Activated CD4-positive, alpha-beta T cell treated with anti-CD3 and anti-CD28 coated beads for 36 hours (primary cell): ENCODE data around the gene DCHS1. TPM values are rescaled to one million over a fixed set of nuclear protein-coding genes. Genes with fewer than 3 reads are reported as not detected.
A peak's percentile ranks its signal among the peaks of the same experiment; 100 is the strongest.

Source experiments
- ATAC-seq: fragments of 200-7000 bp; cut with Tn5 transposase; one replicate; pipeline ENCODE4 v1.10.0; 2021; ENCODE audit warnings: mild to moderate bottlenecking, moderate library complexity
- CTCF ChIA-PET: fragments of 350-600 bp; sonication (Branson Sonifier 250); formaldehyde crosslinking; loops from one replicate; lab custom pipeline; 2021; ENCODE audit warnings: antibody characterized with exemption; lab: Charles Lee
- POLR2A ChIA-PET: fragments of 350-600 bp; sonication (Branson Sonifier 250); formaldehyde crosslinking; loops from one replicate; lab custom pipeline; 2021; ENCODE audit warnings: antibody characterized with exemption, inconsistent platforms; lab: Charles Lee
- DNase-seq: peaks from one replicate; pipeline ENCODE4 v3.0.0-alpha.2; 2020
- H3K27ac Mint-ChIP-seq: one replicate; pipeline ENCODE4 v1.8.0; 2021; ENCODE audit warnings: mixed read lengths
- H3K27me3 Mint-ChIP-seq: one replicate; pipeline ENCODE4 v1.8.0; 2021; ENCODE audit warnings: mixed read lengths
- H3K36me3 Mint-ChIP-seq: one replicate; pipeline ENCODE4 v1.8.0; 2021; ENCODE audit warnings: low read depth, mixed read lengths
- H3K4me1 Mint-ChIP-seq: one replicate; pipeline ENCODE4 v1.8.0; 2021; ENCODE audit warnings: mixed read lengths
- H3K4me3 Mint-ChIP-seq: one replicate; pipeline ENCODE4 v1.8.0; 2021; ENCODE audit warnings: mild to moderate bottlenecking, moderate library complexity, mixed read lengths
- H3K9me3 Mint-ChIP-seq: one replicate; pipeline ENCODE4 v1.8.0; 2021; ENCODE audit warnings: low read depth, mixed read lengths
- intact Hi-C, 2 experiments: fragments of 100-400 bp; cut with DNase I in 1 of 2; cut with micrococcal nuclease in 1 of 2; formaldehyde crosslinking; loops; one replicate each; pipeline versions ENCODE4 v1.14.2 to v1.15.1; 2022 to 2024; cut with DNase I, micrococcal nuclease
- total RNA-seq, 2 experiments: library from RNA; stranded (reverse); gene quantifications; one replicate each; pipeline ENCODE4 v1.2.3, GENCODE V29; 2021

DCHS1 gene
- total RNA-seq, 2 experiments from 2014 or later, result 0.78 to 0.91 TPM

DNA sequence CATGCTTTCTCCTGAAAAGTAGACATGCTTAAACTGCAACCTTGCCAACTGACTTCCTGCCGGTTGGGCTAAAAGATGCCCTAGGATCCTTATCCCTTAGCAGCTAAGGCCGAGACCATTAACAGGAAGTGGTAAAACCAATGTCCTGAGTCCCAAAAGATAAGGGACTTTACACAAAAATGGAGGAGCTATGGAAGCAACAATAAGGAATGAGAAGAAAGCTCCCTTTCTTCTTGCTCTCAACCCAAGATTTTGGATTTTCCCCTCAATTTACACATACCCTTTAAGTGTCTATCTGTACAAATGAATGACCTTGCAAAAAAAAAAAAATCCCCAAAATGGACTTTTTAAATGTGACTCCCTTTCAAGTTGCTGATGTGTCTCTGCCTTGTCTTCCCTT is 16.4 kb upstream of the DCHS1 start:
- no peaks in the 10 kb centered on the region for H3K9me3 Mint-ChIP-seq
- no peak overlapping the region for H3K4me3 Mint-ChIP-seq
- H3K27me3 Mint-ChIP-seq, result no peaks in the 10 kb centered on the region
- DNase-seq (no peak), ATAC-seq (no peak)
- peaks cover 59% of the 10 kb centered on the region for H3K4me1 Mint-ChIP-seq
- intact Hi-C loops, result no loop called here
- H3K27ac Mint-ChIP-seq, result no peak overlapping the region
- H3K36me3 Mint-ChIP-seq, result no peaks in the 10 kb centered on the region
- ChIA-PET CTCF (interaction anchor here (0.7 to 3.4 kb wide), 9 partner anchors 12 to 293 kb away, joined by 3 to 18 read pairs (median 5); partner anchors contain the start of gene MRPL17), POLR2A (interaction anchor here (0.6 kb wide), 1 partner anchor 10 kb away, joined by 6 read pairs; no protein-coding TSS in a partner anchor)

GRCh38 chr11:6670202-6670830 is 14.7 kb upstream of the DCHS1 start:
- peak overlapping the region; percentile 43 for H3K27ac Mint-ChIP-seq
- ATAC-seq (no peak), DNase-seq (no peak)
- H3K9me3 Mint-ChIP-seq, result no peaks in the 10 kb centered on the region
- no peak overlapping the region for H3K4me3 Mint-ChIP-seq
- H3K27me3 Mint-ChIP-seq, result no peaks in the 10 kb centered on the region
- intact Hi-C loops, result no loop called here
- CTCF ChIA-PET, result interaction anchor here (1.0 to 3.4 kb wide), 2 partner anchors 13 to 52 kb away, joined by 3 to 18 read pairs; partner anchors contain the start of genes MRPL17 and TPP1
- POLR2A ChIA-PET, result interaction anchor here (1.1 kb wide), 1 partner anchor 51 kb away, joined by 4 read pairs; the partner anchor contains the start of gene TPP1
- no peaks in the 10 kb centered on the region for H3K36me3 Mint-ChIP-seq
- peaks cover 68% of the 10 kb centered on the region for H3K4me1 Mint-ChIP-seq

GRCh38 chr11:6667733-6668374 is 12.2 kb upstream of the DCHS1 start:
- ChIA-PET CTCF (interaction anchor here (0.7 to 2.6 kb wide), 23 partner anchors 8 to 673 kb away, joined by 3 to 17 read pairs (median 5); partner anchors contain the start of genes MRPL17 and TPP1), POLR2A (interaction anchor here (0.6 kb wide), 1 partner anchor 14 kb away, joined by 3 read pairs; no protein-coding TSS in a partner anchor)
- no peaks in the 10 kb centered on the region for H3K36me3 Mint-ChIP-seq
- no peak overlapping the region for H3K4me3 Mint-ChIP-seq
- ATAC-seq, result peak; percentile 71
- H3K27ac Mint-ChIP-seq, result no peak overlapping the region
- H3K9me3 Mint-ChIP-seq, result no peaks in the 10 kb centered on the region
- H3K4me1 Mint-ChIP-seq, result peaks cover 51% of the 10 kb centered on the region
- DNase-seq, result peak; percentile 45
- no peaks in the 10 kb centered on the region for H3K27me3 Mint-ChIP-seq
- intact Hi-C loops, result loop anchor here (1.0 to 2.0 kb wide), 2 partner anchors 49 to 137 kb away; partner anchors contain the start of gene TPP1 (in 2 of the 2)

GRCh38 chr11:6666302-6667183 is 10.9 kb upstream of the DCHS1 start:
- H3K4me1 Mint-ChIP-seq, result peaks cover 39% of the 10 kb centered on the region
- CTCF ChIA-PET, result interaction anchor here (0.9 to 2.6 kb wide), 6 partner anchors 8 to 135 kb away, joined by 3 to 15 read pairs (median 6); partner anchors contain the start of genes MRPL17 and TPP1
- no peak overlapping the region for H3K27ac Mint-ChIP-seq
- DNase-seq (peak; percentile 27), ATAC-seq (peak; percentile 62)
- POLR2A ChIA-PET, result no interaction called here
- intact Hi-C loops, result loop anchor here (1.0 to 2.0 kb wide), 2 partner anchors 48 to 59 kb away; partner anchors contain the start of gene TPP1 (in 2 of the 2)
- no peaks in the 10 kb centered on the region for H3K27me3 Mint-ChIP-seq
- H3K36me3 Mint-ChIP-seq, result no peaks in the 10 kb centered on the region
- no peaks in the 10 kb centered on the region for H3K9me3 Mint-ChIP-seq
- H3K4me3 Mint-ChIP-seq, result no peak overlapping the region

- ChIA-PET CTCF (interaction anchor here (1.1 to 2.3 kb wide), 2 partner anchors 10 to 41 kb away, joined by 3 to 6 read pairs; no protein-coding TSS in a partner anchor), POLR2A (no interaction called here)
- ATAC-seq (no peak), DNase-seq (no peak)
- intact Hi-C loops, result no loop called here
- Mint-ChIP-seq H3K4me1 (peaks cover 23% of the 10 kb centered on the region), H3K9me3 (no peaks in the 10 kb centered on the region), H3K36me3 (no peaks in the 10 kb centered on the region), H3K27ac (no peak overlapping the region), H3K27me3 (no peaks in the 10 kb centered on the region), H3K4me3 (no peak overlapping the region)
These were observed 8.9 kb upstream of the DCHS1 start for GRCh38 chr11:6664551-6664950.

DNA sequence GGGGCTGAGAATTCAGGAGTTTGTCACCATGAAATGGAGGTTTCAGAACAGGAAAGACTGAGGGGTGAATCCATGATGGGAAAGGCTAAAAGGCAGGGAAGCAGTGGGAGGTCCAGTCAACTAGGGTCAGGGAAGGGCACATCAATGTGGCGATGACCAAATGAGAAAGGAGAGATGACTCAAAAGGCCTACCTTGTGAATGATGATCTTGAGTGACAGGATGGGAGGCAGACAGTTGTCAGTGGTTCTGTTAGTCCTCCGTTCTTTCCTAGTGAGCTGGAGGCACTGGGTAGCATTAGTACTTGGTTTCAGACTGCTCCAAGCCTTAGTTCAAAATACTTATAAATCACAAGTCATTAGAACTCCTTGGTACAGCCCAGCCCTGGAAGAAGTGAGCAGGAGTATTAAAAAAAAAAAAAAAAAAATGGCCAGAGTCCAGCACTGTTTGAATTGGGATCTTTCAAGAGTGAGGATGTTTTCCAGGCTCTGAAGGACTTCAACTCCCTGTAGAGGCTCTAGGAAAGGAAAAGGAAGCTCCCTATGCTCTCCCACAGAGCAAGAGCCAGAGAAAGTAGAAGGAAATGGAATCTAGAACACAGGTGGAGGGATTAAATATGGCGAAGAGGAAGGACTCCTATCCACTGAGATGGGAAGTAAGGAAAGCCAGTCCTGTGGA is 8.3 kb upstream of the DCHS1 start:
- Mint-ChIP-seq H3K36me3 (no peaks in the 10 kb centered on the region), H3K4me3 (no peak overlapping the region), H3K4me1 (peaks cover 23% of the 10 kb centered on the region), H3K27me3 (no peaks in the 10 kb centered on the region), H3K9me3 (no peaks in the 10 kb centered on the region), H3K27ac (no peak overlapping the region)
- intact Hi-C loops, result no loop called here
- no peak for ATAC-seq
- ChIA-PET POLR2A (no interaction called here), CTCF (interaction anchor here (1.0 to 2.3 kb wide), 3 partner anchors 11 to 67 kb away, joined by 3 to 6 read pairs (median 3); no protein-coding TSS in a partner anchor)
- no peak for DNase-seq

- POLR2A ChIA-PET, result no interaction called here
- CTCF ChIA-PET, result interaction anchor here (0.7 kb wide), 1 partner anchor 49 kb away, joined by 4 read pairs; the partner anchor contains the start of gene TAF10
- ATAC-seq, result no peak
- H3K27ac Mint-ChIP-seq, result no peak overlapping the region
- H3K36me3 Mint-ChIP-seq, result no peaks in the 10 kb centered on the region
- H3K4me1 Mint-ChIP-seq, result peaks cover 6% of the 10 kb centered on the region
- intact Hi-C loops, result no loop called here
- no peak for DNase-seq
- H3K4me3 Mint-ChIP-seq, result no peak overlapping the region
- H3K27me3 Mint-ChIP-seq, result peaks cover 10% of the 10 kb centered on the region
- H3K9me3 Mint-ChIP-seq, result no peaks in the 10 kb centered on the region
These were observed 5.1 kb upstream of the DCHS1 start for GRCh38 chr11:6660712-6661111.

DNA sequence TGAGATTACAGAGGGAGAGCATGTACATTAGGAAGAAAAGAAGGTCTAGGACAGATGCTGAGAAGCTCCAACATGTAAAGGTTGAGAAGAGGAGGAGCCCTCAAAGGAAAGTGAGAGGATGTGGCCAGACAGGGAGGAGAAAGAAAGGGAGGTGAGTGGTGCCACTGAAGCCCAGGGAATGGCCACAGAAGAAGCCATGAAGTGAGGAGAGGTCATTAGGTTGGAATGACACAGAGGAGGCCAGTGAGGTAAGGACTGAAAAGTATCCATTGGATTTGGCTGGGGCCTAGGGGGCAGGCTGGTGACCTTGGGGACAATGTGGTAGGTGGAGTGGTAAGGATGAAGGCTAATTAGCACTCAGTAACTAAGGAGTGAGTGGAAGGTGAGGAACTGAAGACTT is 3.0 kb upstream of the DCHS1 start:
- Mint-ChIP-seq H3K9me3 (no peaks in the 10 kb centered on the region), H3K4me3 (no peak overlapping the region), H3K27ac (no peak overlapping the region), H3K27me3 (peaks cover 10% of the 10 kb centered on the region), H3K4me1 (peaks cover 5% of the 10 kb centered on the region), H3K36me3 (no peaks in the 10 kb centered on the region)
- DNase-seq (no peak), ATAC-seq (no peak)
- ChIA-PET POLR2A (no interaction called here), CTCF (interaction anchor here (1.2 to 2.0 kb wide), 5 partner anchors 9 to 35 kb away, joined by 4 to 13 read pairs (median 5); partner anchors contain the start of gene MRPL17)
- intact Hi-C loops, result no loop called here

DNA sequence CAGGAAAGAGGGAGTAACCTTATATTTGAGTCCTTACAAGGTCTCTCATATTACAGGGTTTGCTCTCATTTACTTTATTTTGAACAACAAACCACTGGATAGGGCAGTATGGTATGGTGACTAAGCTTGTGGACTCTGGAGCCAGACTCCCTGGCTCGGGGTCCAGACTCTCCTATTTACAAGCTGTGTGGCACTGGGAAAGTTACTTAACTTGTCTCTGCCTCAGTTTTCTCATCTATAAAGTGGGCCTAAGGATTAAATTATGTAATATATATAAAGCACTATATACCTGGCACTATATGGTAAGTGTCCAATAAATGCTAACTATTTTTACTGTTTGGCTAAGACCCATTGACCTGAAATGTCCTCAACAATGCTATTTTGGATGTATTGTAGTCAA is 1.7 kb upstream of the DCHS1 start:
- peak overlapping the region; percentile 6 for H3K4me3 Mint-ChIP-seq
- ATAC-seq (no peak), DNase-seq (no peak)
- intact Hi-C loops, result no loop called here
- peaks cover 10% of the 10 kb centered on the region for H3K27me3 Mint-ChIP-seq
- no peak overlapping the region for H3K27ac Mint-ChIP-seq
- H3K36me3 Mint-ChIP-seq, result no peaks in the 10 kb centered on the region
- ChIA-PET POLR2A (no interaction called here), CTCF (interaction anchor here (1.0 to 2.0 kb wide), 9 partner anchors 10 to 278 kb away, joined by 3 to 9 read pairs (median 4); partner anchors contain the start of gene MRPL17)
- peaks cover 4% of the 10 kb centered on the region for H3K4me1 Mint-ChIP-seq
- no peaks in the 10 kb centered on the region for H3K9me3 Mint-ChIP-seq

DNA sequence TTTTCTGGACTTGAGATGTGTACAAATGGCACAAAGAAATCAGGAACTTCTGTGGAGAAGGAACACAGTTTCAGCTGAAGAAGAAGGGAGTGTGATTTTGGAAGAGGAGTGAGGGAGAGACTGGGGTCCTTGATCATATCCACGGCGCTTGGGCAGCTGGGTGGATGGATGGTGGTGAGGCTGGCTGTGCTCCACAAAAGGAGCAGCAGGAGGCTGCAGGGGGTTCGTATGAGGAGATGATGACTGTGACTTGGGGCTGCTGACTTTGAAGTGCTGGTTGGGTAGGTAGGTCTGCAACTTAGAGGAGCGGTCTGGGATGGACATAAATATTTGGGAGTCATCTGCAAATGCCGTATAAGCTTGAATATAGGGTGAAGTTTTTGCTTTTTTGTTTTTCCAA is 1.3 kb upstream of the DCHS1 start:
- no peaks in the 10 kb centered on the region for H3K9me3 Mint-ChIP-seq
- CTCF ChIA-PET, result interaction anchor here (1.0 to 2.0 kb wide), 7 partner anchors 10 to 278 kb away, joined by 3 to 9 read pairs (median 4); partner anchors contain the start of gene MRPL17
- intact Hi-C loops, result no loop called here
- no peaks in the 10 kb centered on the region for H3K36me3 Mint-ChIP-seq
- no peak for DNase-seq
- peak overlapping the region; percentile 6 for H3K4me3 Mint-ChIP-seq
- no peak overlapping the region for H3K27ac Mint-ChIP-seq
- H3K27me3 Mint-ChIP-seq, result peaks cover 10% of the 10 kb centered on the region
- H3K4me1 Mint-ChIP-seq, result peaks cover 4% of the 10 kb centered on the region
- ATAC-seq, result no peak
- POLR2A ChIA-PET, result no interaction called here
